HepG2 (cell line): Measurements from ENCODE around the gene LEMD1. TPM values are rescaled to one million over a fixed set of nuclear protein-coding genes. Genes with fewer than 3 reads are reported as not detected.

Source experiments
- BRCA1 ChIP-seq: sonication (generic); formaldehyde crosslinking; IDR thresholded peaks from 2 replicates; pipeline ENCODE4 v1.4.0; 2020; ENCODE audit warnings: missing genetic modification reagents
- HOXA3 ChIP-seq: sonication (generic); formaldehyde crosslinking; IDR thresholded peaks from 2 replicates; pipeline ENCODE4 v1.5.0; 2020; ENCODE audit warnings: missing genetic modification reagents
- KAT8 ChIP-seq: IDR thresholded peaks from 2 replicates; pipeline ENCODE4 v1.6.1; 2016; ENCODE audit warnings: missing genetic modification reagents, missing compliant biosample characterization
- LCORL ChIP-seq, 2 experiments: fragments of 450-650 bp in 1 of 2; sonication (generic) in 1 of 2; formaldehyde crosslinking in 1 of 2; IDR thresholded peaks; 2 replicates each; pipeline versions ENCODE4 v1.5.0 to v1.6.1; 2017 to 2020; ENCODE audit warnings: antibody characterized with exemption in 1 of 2, missing genetic modification reagents in 1 of 2
- MTA3 ChIP-seq: sonication (generic); formaldehyde crosslinking; IDR thresholded peaks from 2 replicates; pipeline ENCODE4 v1.4.0; 2020; ENCODE audit warnings: missing genetic modification reagents
- NFATC3 ChIP-seq: sonication (generic); formaldehyde crosslinking; IDR thresholded peaks from 2 replicates; pipeline ENCODE4 v1.5.1; 2020; ENCODE audit warnings: mild to moderate bottlenecking, missing genetic modification reagents
- PHB2 ChIP-seq: fragments of 450-650 bp; IDR thresholded peaks from 2 replicates; pipeline ENCODE4 v1.6.1; 2018; ENCODE audit not compliant: partially characterized antibody
- POLR2G ChIP-seq: fragments of 200-400 bp; formaldehyde crosslinking; IDR thresholded peaks from 2 replicates; pipeline ENCODE4 v1.6.1; 2018; ENCODE audit warnings: mild to moderate bottlenecking, low read depth, low read length, moderate library complexity
- RBM39 ChIP-seq: fragments of 200-400 bp; formaldehyde crosslinking; IDR thresholded peaks from one replicate; pipeline ENCODE4 v1.6.1; 2018; ENCODE audit warnings: antibody characterized with exemption, mild to moderate bottlenecking, low read depth, low read length; ENCODE audit not compliant: poor library complexity, severe bottlenecking
- REL ChIP-seq: sonication (generic); formaldehyde crosslinking; conservative IDR thresholded peaks from 2 replicates; pipeline ENCODE4 v1.8.0; 2022; ENCODE audit warnings: mild to moderate bottlenecking, missing genetic modification reagents, moderate library complexity
- SAP130 ChIP-seq: IDR thresholded peaks from 2 replicates; pipeline ENCODE4 v1.6.1; 2016; ENCODE audit warnings: low read depth
- SCMH1 ChIP-seq: sonication (generic); formaldehyde crosslinking; IDR thresholded peaks from 2 replicates; pipeline ENCODE4 v1.9.0; 2021; ENCODE audit warnings: missing genetic modification reagents, mild to moderate bottlenecking, borderline replicate concordance
- SETDB1 ChIP-seq: sonication (generic); formaldehyde crosslinking; IDR thresholded peaks from 2 replicates; pipeline ENCODE4 v1.5.1; 2020; ENCODE audit warnings: missing genetic modification reagents, mild to moderate bottlenecking, borderline replicate concordance
- TP53 ChIP-seq: sonication (generic); formaldehyde crosslinking; conservative IDR thresholded peaks from 2 replicates; pipeline ENCODE4 v1.4.0; 2020; ENCODE audit warnings: missing genetic modification reagents
- YY1 ChIP-seq: IDR thresholded peaks from 2 replicates; pipeline ENCODE4 v1.6.1; 2011; ENCODE audit warnings: low read length, low read depth, moderate library complexity, mild to moderate bottlenecking; ENCODE audit not compliant: insufficient read depth, insufficient replicate concordance
- ZBTB8A ChIP-seq: sonication (generic); formaldehyde crosslinking; IDR thresholded peaks from 2 replicates; pipeline ENCODE4 v1.4.0; 2020; ENCODE audit warnings: mild to moderate bottlenecking, low read depth, missing genetic modification reagents, borderline replicate concordance
- ZNF121 ChIP-seq: sonication (generic); formaldehyde crosslinking; IDR thresholded peaks from 2 replicates; pipeline ENCODE4 v1.5.0; 2020; ENCODE audit warnings: mild to moderate bottlenecking, missing genetic modification reagents
- ZNF143 ChIP-seq: sonication (generic); formaldehyde crosslinking; IDR thresholded peaks from 2 replicates; pipeline ENCODE4 v1.4.0; 2020; ENCODE audit warnings: missing genetic modification reagents
- ZNF230 ChIP-seq: sonication (generic); formaldehyde crosslinking; IDR thresholded peaks from 2 replicates; pipeline ENCODE4 v1.4.0; 2020; ENCODE audit warnings: mild to moderate bottlenecking, missing genetic modification reagents
- ZNF354B ChIP-seq: sonication (generic); formaldehyde crosslinking; IDR thresholded peaks from 2 replicates; pipeline ENCODE4 v1.8.0; 2022; ENCODE audit warnings: mild to moderate bottlenecking, missing genetic modification reagents
- ZNF652 ChIP-seq: IDR thresholded peaks from 2 replicates; pipeline ENCODE4 v1.6.1; 2016; ENCODE audit warnings: low read depth, borderline replicate concordance
- ZNF766 ChIP-seq: sonication (generic); formaldehyde crosslinking; IDR thresholded peaks from 2 replicates; pipeline ENCODE4 v1.5.0; 2020; ENCODE audit warnings: missing genetic modification reagents, borderline replicate concordance
- ZNF788 ChIP-seq: sonication (generic); formaldehyde crosslinking; IDR thresholded peaks from 2 replicates; pipeline ENCODE4 v1.5.0; 2020; ENCODE audit warnings: mild to moderate bottlenecking, missing genetic modification reagents, borderline replicate concordance
- polyA plus RNA-seq, 8 experiments: library from polyadenylated mRNA; depleted of rRNA in 3 of 8; stranded (reverse) in 7 of 8; unstranded in 1 of 8; fragments of >200 nt; fragmentation: Illumina TruSeq in 4 of 8; extraction: Trizol in 4 of 8; gene quantifications; 2 replicates each; pipeline versions ENCODE4 v1.2.1 to v1.2.3, GENCODE V29; 2011 to 2016; ENCODE audit warnings: low read depth in 4 of 8, missing spikeins in 1 of 8, mixed read lengths in 1 of 8; ENCODE audit not compliant: insufficient read depth in 1 of 8
- total RNA-seq, 5 experiments: library from RNA; depleted of rRNA; stranded (reverse); fragments of >200 nt; fragmentation: Illumina TruSeq; extraction: Trizol; gene quantifications; 2 replicates each; pipeline ENCODE4 v1.2.3, GENCODE V29; 2016; ENCODE audit warnings: low read depth in 1 of 5
- TF ChIP-seq, protein P1 (sequence below): sonication (generic); formaldehyde crosslinking; conservative IDR thresholded peaks from 2 replicates; pipeline ENCODE4 v1.8.1; 2023; ENCODE audit warnings: missing genetic modification reagents
- TF ChIP-seq, protein P2 (sequence below), 2 experiments: sonication (generic) in 1 of 2; formaldehyde crosslinking in 1 of 2; IDR thresholded peaks; 2 replicates each; pipeline versions ENCODE4 v1.4.0 to v1.6.1; 2018 to 2020; ENCODE audit warnings: missing genetic modification reagents in 2 of 2, borderline replicate concordance in 1 of 2, low read depth in 1 of 2, mild to moderate bottlenecking in 1 of 2, missing biosample characterization in 1 of 2
- TF ChIP-seq, protein P3 (sequence below): sonication (generic); formaldehyde crosslinking; IDR thresholded peaks from 2 replicates; pipeline ENCODE4 v1.4.0; 2020; ENCODE audit warnings: mild to moderate bottlenecking, low read depth, missing genetic modification reagents

LEMD1 gene
- total and polyA plus RNA-seq, 2 of the 13 experiments (the other 11 are each of a cell fraction or from before 2014, with no cell fraction given), result 1.4 to 2.3 TPM

DNA sequence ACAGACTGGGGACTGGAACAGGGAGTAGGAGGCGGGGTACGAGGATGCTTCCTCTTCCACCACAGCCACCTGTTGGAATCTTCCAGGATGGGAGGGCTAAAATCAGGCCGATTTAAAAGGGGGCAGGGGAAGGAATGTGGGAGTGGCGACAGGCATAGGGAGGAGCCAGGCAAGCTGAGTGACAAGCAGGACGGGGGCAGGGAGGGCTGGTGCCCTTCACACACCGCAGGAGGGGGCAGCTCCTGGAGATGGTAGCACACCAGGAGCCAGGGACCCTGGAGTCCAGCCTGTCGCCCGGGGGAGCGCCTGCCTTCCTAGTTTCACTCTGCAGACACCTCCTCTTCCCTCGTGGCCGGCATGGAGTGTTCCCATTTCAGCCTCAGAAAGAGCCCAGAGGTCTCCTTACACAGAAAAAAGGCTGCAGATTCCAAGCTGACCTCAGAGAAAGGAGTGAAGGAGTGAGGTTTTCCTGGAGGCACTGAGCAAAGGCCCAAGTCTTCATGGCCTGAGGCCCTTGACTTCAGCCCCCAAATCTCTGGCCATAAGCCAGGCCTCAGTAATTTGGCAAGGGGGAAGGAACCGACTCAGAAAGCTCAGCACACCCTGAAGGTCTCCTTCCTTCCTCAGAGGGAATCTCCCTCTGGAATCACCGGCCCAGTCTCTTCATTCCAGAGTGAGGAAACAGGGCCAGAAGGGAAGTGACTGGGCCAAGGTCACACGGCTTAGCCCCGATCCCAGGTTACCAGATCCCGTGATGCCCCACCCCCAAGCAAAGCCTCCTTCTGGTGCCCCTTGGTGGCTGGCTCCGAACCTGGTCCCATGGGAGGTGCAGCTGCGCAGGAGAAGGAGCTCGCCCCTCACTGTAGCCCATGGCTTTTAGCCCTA lies 25.8 kb upstream of the LEMD1 start (continued):
- TF ChIP-seq ZNF121 (CRISPR knock-in tag) (peak; percentile 40; the same call in 1 of the 2 replicates), ZNF766 (CRISPR knock-in tag) (no peak), YY1 (no peak), ZNF652 (CRISPR knock-in tag) (no peak), ZNF788 (CRISPR knock-in tag) (peak; percentile 24; the same call in 1 of the 2 replicates), KAT8 (CRISPR knock-in tag) (no peak), MTA3 (no peak), LCORL (IDR thresholded peaks at IDR 0.05) (no peak), LCORL (CRISPR knock-in tag; IDR thresholded peaks at IDR 0.05) (no peak), NFATC3 (CRISPR knock-in tag) (no peak), SAP130 (CRISPR knock-in tag) (no peak), BRCA1 (no peak), HOXA3 (no peak), POLR2G (peak; percentile 23; the same call in 1 of the 2 replicates), SCMH1 (CRISPR knock-in tag) (no peak), SETDB1 (CRISPR knock-in tag) (no peak), ZBTB8A (CRISPR knock-in tag) (no peak), TP53 (CRISPR knock-in tag) (no peak), ZNF143 (CRISPR knock-in tag) (no peak), ZNF230 (no peak), REL (no peak), PHB2 (no peak), RBM39 (no peak), ZNF354B (CRISPR knock-in tag) (no peak)
- TF ChIP-seq, protein P1, sequence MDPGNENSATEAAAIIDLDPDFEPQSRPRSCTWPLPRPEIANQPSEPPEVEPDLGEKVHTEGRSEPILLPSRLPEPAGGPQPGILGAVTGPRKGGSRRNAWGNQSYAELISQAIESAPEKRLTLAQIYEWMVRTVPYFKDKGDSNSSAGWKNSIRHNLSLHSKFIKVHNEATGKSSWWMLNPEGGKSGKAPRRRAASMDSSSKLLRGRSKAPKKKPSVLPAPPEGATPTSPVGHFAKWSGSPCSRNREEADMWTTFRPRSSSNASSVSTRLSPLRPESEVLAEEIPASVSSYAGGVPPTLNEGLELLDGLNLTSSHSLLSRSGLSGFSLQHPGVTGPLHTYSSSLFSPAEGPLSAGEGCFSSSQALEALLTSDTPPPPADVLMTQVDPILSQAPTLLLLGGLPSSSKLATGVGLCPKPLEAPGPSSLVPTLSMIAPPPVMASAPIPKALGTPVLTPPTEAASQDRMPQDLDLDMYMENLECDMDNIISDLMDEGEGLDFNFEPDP (CRISPR knock-in tag), result no peak
- TF ChIP-seq, protein P2, sequence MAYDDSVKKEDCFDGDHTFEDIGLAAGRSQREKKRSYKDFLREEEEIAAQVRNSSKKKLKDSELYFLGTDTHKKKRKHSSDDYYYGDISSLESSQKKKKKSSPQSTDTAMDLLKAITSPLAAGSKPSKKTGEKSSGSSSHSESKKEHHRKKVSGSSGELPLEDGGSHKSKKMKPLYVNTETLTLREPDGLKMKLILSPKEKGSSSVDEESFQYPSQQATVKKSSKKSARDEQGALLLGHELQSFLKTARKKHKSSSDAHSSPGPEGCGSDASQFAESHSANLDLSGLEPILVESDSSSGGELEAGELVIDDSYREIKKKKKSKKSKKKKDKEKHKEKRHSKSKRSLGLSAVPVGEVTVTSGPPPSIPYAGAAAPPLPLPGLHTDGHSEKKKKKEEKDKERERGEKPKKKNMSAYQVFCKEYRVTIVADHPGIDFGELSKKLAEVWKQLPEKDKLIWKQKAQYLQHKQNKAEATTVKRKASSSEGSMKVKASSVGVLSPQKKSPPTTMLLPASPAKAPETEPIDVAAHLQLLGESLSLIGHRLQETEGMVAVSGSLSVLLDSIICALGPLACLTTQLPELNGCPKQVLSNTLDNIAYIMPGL (CRISPR knock-in tag; IDR thresholded peaks at IDR 0.05; ENCODE audit: borderline replicate concordance in 1 of 2, low read depth in 1 of 2), result no peak
- TF ChIP-seq, protein P3, sequence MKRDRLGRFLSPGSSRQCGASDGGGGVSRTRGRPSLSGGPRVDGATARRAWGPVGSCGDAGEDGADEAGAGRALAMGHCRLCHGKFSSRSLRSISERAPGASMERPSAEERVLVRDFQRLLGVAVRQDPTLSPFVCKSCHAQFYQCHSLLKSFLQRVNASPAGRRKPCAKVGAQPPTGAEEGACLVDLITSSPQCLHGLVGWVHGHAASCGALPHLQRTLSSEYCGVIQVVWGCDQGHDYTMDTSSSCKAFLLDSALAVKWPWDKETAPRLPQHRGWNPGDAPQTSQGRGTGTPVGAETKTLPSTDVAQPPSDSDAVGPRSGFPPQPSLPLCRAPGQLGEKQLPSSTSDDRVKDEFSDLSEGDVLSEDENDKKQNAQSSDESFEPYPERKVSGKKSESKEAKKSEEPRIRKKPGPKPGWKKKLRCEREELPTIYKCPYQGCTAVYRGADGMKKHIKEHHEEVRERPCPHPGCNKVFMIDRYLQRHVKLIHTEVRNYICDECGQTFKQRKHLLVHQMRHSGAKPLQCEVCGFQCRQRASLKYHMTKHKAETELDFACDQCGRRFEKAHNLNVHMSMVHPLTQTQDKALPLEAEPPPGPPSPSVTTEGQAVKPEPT (CRISPR knock-in tag), result 0 out of 2 replicates have a peak, but pooled peaks have one; percentile 23
